Erythroblast (primary cell): ENCODE measurements around the gene CD1B.

Experiments
- GATA1 ChIP-seq: IDR thresholded peaks from 2 replicates; pipeline ENCODE4 v1.6.1; 2011; ENCODE audit warnings: low read depth, mild to moderate bottlenecking, control low read depth, low read length, moderate library complexity
- POLR2A ChIP-seq: IDR thresholded peaks from 2 replicates; pipeline ENCODE4 v1.6.1; 2011; ENCODE audit warnings: mild to moderate bottlenecking, low read length

DNA sequence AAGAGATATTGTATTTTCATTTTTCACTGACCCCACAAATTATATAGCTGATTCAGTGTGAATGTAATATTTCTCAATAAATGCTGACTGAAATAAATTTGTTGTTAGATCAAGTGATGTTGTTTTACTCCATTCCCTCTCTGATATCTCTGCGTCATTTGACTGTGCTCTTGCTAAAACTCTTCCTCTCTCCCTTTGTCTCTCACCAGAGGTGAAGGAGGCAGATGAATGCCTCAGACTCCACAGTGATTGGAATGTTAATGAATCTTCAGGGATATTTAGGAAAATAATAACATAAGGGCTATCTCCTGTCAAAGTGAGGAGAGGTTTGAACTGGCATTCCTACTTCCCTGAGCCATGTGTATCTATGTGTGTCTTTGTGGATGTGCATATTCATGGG, 26.1 kb upstream of the CD1B start:
- no peak for TF ChIP-seq POLR2A
- no peak for TF ChIP-seq GATA1
